ENCODE results near the gene DMRTB1.

Gene DMRTB1

DNA sequence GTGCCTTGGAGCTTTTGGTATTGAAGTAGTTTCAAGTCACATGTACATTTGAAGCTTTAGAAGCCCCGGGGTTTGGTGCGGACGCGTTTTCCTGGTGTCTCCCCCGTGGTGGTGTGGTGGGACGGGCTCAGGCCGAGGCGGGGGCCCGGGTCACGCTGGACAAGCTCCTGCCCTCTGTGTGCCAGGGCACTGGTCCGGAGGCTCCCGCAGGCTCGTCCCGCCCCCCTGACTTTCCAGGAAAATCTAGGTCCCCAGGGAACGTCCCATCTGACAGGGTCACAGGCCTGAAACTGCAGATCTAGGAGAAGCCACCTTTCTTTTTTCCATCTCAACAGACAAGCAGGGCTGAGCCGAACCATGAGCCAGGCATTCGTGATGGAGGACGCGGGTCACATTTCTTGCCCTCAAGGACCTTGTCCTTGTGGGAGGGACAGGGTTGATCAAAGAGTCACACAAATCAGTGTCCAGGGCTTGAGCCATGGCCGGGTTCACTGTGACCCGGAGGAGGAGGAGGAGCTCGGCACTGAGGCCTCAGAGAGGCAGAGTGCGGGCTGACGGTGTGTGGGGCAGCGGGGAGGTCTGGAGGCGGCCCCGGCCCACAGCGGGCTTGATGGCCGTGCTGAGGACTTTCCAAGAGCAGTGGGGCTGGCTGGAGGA is 1.6 kb downstream of the DMRTB1 start:
- POLR2A ChIA-PET: no interaction called here
- Histone ChIP-seq H3K9me3 (ENCODE audit: control insufficient read depth, insufficient read depth, low read depth, low read length) (no peaks in the 10 kb centered on the region), H3K4me3 (ENCODE audit: low read depth, low read length) (no peak overlapping the region), H3K4me1 (ENCODE audit: control insufficient read depth, insufficient read depth, low read length) (no peaks in the 10 kb centered on the region), H3K36me3 (ENCODE audit: control insufficient read depth in 2 of 2, insufficient read depth in 1 of 2, low read length in 2 of 2) (no peaks in the 10 kb centered on the region), H3K27ac (ENCODE audit: extremely low read depth, low read depth, low read length) (no peak overlapping the region)
- CTCF ChIA-PET: no interaction called here
- TF ChIP-seq ZNF433 (tag by site-specific recombination; IDR thresholded peaks at IDR 0.05; ENCODE audit: low read depth) (no peak), ZBTB21 (tag by site-specific recombination; IDR thresholded peaks at IDR 0.05) (no peak), ZNF10 (tag by site-specific recombination; IDR thresholded peaks at IDR 0.05) (no peak), ZFP3 (tag by site-specific recombination; IDR thresholded peaks at IDR 0.05; ENCODE audit: low read depth) (no peak), ZNF600 (tag by site-specific recombination; IDR thresholded peaks at IDR 0.05) (no peak), ZNF623 (tag by site-specific recombination; IDR thresholded peaks at IDR 0.05) (no peak), SP2 (tag by site-specific recombination; IDR thresholded peaks at IDR 0.05) (no peak), ZNF404 (tag by site-specific recombination; IDR thresholded peaks at IDR 0.05) (no peak), ZNF707 (tag by site-specific recombination; IDR thresholded peaks at IDR 0.05) (no peak), ZNF155 (tag by site-specific recombination; IDR thresholded peaks at IDR 0.05) (no peak)

DNA sequence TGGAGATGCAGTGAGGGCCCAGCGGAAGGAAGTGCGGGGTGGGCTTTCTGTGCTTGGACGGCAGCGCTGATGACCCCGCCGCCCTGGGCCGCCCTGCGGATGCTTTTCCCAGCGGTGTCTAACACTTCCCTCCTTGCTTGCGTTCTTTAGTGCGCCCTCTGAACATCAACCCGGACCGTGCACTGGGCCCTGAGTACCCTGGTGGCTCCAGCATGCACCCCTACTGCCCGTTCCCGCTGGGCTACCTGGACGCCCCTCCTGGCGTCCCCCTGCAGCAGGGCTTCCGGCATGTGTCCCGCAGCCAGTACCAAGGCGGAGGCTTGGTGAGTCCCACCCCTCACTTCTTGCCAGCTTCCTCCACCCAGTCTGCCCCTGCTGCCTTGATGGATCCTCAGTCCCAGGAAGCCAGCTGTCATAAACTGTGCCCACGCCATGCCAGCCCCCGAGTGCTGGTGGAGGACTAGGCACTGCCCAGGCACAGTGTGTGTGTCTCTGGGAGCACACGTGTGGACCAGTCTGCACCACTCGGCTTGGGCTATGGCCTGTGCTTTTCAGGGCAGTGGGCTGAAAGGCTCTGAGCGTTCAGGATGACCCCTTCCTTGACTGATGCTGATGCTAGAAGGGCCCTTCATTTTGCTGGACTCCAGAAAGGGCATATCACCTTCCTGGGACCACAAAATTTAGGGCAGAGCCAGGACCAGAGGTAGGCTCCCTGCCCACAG is 2.3 kb downstream of the DMRTB1 start:
- no peak overlapping the region for H3K27ac ChIP-seq (ENCODE audit: extremely low read depth, low read depth, low read length)
- no peak overlapping the region for H3K4me3 ChIP-seq (ENCODE audit: low read depth, low read length)
- no peaks in the 10 kb centered on the region for H3K4me1 ChIP-seq (ENCODE audit: control insufficient read depth, insufficient read depth, low read length)
- H3K36me3 ChIP-seq (ENCODE audit: control insufficient read depth in 2 of 2, insufficient read depth in 1 of 2, low read length in 2 of 2): no peaks in the 10 kb centered on the region
- TF ChIP-seq ZNF2 (tag by site-specific recombination; IDR thresholded peaks at IDR 0.05): no peak
- TF ChIP-seq, protein P1, sequence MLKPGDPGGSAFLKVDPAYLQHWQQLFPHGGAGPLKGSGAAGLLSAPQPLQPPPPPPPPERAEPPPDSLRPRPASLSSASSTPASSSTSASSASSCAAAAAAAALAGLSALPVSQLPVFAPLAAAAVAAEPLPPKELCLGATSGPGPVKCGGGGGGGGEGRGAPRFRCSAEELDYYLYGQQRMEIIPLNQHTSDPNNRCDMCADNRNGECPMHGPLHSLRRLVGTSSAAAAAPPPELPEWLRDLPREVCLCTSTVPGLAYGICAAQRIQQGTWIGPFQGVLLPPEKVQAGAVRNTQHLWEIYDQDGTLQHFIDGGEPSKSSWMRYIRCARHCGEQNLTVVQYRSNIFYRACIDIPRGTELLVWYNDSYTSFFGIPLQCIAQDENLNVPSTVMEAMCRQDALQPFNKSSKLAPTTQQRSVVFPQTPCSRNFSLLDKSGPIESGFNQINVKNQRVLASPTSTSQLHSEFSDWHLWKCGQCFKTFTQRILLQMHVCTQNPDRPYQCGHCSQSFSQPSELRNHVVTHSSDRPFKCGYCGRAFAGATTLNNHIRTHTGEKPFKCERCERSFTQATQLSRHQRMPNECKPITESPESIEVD (tag by site-specific recombination; IDR thresholded peaks at IDR 0.05): no peak
- ChIA-PET POLR2A (no interaction called here), CTCF (no interaction called here)
- H3K9me3 ChIP-seq (ENCODE audit: control insufficient read depth, insufficient read depth, low read depth, low read length): no peaks in the 10 kb centered on the region

DNA sequence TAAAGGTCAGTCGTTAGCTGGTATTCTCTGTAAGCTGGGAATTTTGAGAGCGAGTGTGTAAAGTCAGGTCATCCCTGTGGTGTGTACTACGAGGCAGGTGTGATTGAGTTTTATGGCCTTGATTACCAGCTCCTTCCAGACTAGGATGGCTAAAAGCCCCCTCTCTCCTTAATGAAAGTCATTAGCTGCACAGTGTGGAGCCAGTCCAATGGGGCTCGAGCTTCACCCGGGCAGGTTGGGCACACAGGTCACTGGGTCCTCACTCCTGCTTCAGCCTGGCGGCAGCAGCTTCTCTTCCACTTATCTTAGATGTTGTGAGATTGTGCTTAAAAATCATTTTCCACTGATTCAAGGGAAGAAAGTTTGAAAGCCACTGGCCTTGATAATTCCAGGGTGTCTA is 3.0 kb downstream of the DMRTB1 start:
- Histone ChIP-seq H3K9me3 (ENCODE audit: control insufficient read depth, insufficient read depth, low read depth, low read length) (no peaks in the 10 kb centered on the region), H3K36me3 (ENCODE audit: control insufficient read depth in 2 of 2, insufficient read depth in 1 of 2, low read length in 2 of 2) (no peaks in the 10 kb centered on the region)
- CTCF ChIA-PET: no interaction called here

More for the DNA sequence above, 3.0 kb downstream of the DMRTB1 start:
- Histone ChIP-seq H3K27ac (ENCODE audit: extremely low read depth, low read depth, low read length) (no peak overlapping the region), H3K4me1 (ENCODE audit: control insufficient read depth, insufficient read depth, low read length) (no peaks in the 10 kb centered on the region), H3K4me3 (ENCODE audit: low read depth, low read length) (no peak overlapping the region)
- POLR2A ChIA-PET: no interaction called here
- TF ChIP-seq, protein P2, sequence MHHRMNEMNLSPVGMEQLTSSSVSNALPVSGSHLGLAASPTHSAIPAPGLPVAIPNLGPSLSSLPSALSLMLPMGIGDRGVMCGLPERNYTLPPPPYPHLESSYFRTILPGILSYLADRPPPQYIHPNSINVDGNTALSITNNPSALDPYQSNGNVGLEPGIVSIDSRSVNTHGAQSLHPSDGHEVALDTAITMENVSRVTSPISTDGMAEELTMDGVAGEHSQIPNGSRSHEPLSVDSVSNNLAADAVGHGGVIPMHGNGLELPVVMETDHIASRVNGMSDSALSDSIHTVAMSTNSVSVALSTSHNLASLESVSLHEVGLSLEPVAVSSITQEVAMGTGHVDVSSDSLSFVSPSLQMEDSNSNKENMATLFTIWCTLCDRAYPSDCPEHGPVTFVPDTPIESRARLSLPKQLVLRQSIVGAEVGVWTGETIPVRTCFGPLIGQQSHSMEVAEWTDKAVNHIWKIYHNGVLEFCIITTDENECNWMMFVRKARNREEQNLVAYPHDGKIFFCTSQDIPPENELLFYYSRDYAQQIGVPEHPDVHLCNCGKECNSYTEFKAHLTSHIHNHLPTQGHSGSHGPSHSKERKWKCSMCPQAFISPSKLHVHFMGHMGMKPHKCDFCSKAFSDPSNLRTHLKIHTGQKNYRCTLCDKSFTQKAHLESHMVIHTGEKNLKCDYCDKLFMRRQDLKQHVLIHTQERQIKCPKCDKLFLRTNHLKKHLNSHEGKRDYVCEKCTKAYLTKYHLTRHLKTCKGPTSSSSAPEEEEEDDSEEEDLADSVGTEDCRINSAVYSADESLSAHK (tag by site-specific recombination; IDR thresholded peaks at IDR 0.05): no peak
- TF ChIP-seq ZNF544 (tag by site-specific recombination; IDR thresholded peaks at IDR 0.05) (no peak), ZFHX2 (tag by site-specific recombination; conservative IDR thresholded peaks at IDR 0.05) (no peak), ZNF37A (tag by site-specific recombination; IDR thresholded peaks at IDR 0.05) (no peak), ZNF560 (tag by site-specific recombination; IDR thresholded peaks at IDR 0.05; ENCODE audit: borderline replicate concordance) (no peak), ZNF214 (tag by site-specific recombination; IDR thresholded peaks at IDR 0.05; ENCODE audit: borderline replicate concordance) (no peak), ZNF266 (tag by site-specific recombination; IDR thresholded peaks at IDR 0.05; ENCODE audit: low read depth) (no peak), YY1 (tag by site-specific recombination; IDR thresholded peaks at IDR 0.05) (no peak)
- TF ChIP-seq, protein P3, sequence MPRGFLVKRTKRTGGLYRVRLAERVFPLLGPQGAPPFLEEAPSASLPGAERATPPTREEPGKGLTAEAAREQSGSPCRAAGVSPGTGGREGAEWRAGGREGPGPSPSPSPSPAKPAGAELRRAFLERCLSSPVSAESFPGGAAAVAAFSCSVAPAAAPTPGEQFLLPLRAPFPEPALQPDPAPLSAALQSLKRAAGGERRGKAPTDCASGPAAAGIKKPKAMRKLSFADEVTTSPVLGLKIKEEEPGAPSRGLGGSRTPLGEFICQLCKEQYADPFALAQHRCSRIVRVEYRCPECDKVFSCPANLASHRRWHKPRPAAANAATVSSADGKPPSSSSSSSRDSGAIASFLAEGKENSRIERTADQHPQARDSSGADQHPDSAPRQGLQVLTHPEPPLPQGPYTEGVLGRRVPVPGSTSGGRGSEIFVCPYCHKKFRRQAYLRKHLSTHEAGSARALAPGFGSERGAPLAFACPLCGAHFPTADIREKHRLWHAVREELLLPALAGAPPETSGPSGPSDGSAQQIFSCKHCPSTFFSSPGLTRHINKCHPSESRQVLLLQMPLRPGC (tag by site-specific recombination; IDR thresholded peaks at IDR 0.05): no peak
- TF ChIP-seq, protein P4, sequence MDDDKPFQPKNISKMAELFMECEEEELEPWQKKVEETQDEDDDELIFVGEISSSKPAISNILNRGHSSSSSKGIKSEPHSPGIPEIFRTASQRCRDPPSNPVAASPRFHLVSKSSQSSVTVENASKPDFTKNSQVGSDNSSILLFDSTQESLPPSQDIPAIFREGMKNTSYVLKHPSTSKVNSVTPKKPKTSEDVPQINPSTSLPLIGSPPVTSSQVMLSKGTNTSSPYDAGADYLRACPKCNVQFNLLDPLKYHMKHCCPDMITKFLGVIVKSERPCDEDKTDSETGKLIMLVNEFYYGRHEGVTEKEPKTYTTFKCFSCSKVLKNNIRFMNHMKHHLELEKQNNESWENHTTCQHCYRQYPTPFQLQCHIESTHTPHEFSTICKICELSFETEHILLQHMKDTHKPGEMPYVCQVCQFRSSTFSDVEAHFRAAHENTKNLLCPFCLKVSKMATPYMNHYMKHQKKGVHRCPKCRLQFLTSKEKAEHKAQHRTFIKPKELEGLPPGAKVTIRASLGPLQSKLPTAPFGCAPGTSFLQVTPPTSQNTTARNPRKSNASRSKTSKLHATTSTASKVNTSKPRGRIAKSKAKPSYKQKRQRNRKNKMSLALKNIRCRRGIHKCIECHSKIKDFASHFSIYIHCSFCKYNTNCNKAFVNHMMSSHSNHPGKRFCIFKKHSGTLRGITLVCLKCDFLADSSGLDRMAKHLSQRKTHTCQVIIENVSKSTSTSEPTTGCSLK (tag by site-specific recombination; IDR thresholded peaks at IDR 0.05): no peak
